IMR-90 (cell line): ENCODE measurements around the gene RCAN2. TPM values are rescaled to one million over a fixed set of nuclear protein-coding genes. Genes with fewer than 3 reads are reported as not detected.

Experiments used
- ATAC-seq: fragments of 200-7000 bp; cut with Tn5 transposase; 2 replicates; pipeline ENCODE4 v1.9.1; 2020; ENCODE audit warnings: low read depth, mild to moderate bottlenecking, moderate library complexity
- BruUV-seq: library from RNA; stranded (reverse); fragments of 400-500 nt; replicated peaks from 2 replicates; lab custom pipeline; 2021; lab: Mats Ljungman, UMichigan
- CTCF ChIA-PET: fragments of 300-600 bp; formaldehyde crosslinking; extraction: SDS; loops from one replicate; lab custom pipeline; 2021; ENCODE audit warnings: antibody characterized with exemption; lab: Yijun Ruan, JAX
- POLR2A ChIA-PET: fragments of 300-600 bp; sonication (Branson Sonifier 250); formaldehyde crosslinking; loops from one replicate; lab custom pipeline; 2022; ENCODE audit warnings: antibody characterized with exemption; ENCODE audit not compliant: unreplicated experiment; lab: Charles Lee
- DNase-seq: peaks from one replicate; pipeline ENCODE4 v3.0.0; 2013
- H2AFZ ChIP-seq: replicated peaks from 2 replicates; pipeline ENCODE3; 2013; ENCODE audit warnings: low read length, mild to moderate bottlenecking; ENCODE audit not compliant: poor library complexity
- H2AK5ac ChIP-seq: 2 replicates; pipeline ENCODE4 v1.6.1; 2013; ENCODE audit warnings: low read depth, low read length, inconsistent platforms
- H2AK9ac ChIP-seq: replicated peaks from 2 replicates; pipeline ENCODE3; 2013; ENCODE audit warnings: mild to moderate bottlenecking, low read depth, low read length, moderate library complexity; ENCODE audit not compliant: poor library complexity
- H2BK120ac ChIP-seq: 2 replicates; pipeline ENCODE4 v1.6.1; 2013; ENCODE audit warnings: low read depth, low read length, inconsistent platforms
- H2BK15ac ChIP-seq: 3 replicates; pipeline ENCODE4 v1.6.1; 2013; ENCODE audit warnings: low read depth, low read length, inconsistent platforms
- H2BK20ac ChIP-seq: 2 replicates; pipeline ENCODE4 v1.6.1; 2013; ENCODE audit warnings: low read depth, mild to moderate bottlenecking, inconsistent platforms, low read length, moderate library complexity
- H2BK5ac ChIP-seq: 2 replicates; pipeline ENCODE4 v1.6.1; 2013; ENCODE audit warnings: mild to moderate bottlenecking, low read depth, low read length, inconsistent platforms; ENCODE audit not compliant: poor library complexity, severe bottlenecking
- H3K14ac ChIP-seq: replicated peaks from 2 replicates; pipeline ENCODE4 v1.6.1; 2013; ENCODE audit warnings: low read depth, low read length, inconsistent platforms
- H3K18ac ChIP-seq: 2 replicates; pipeline ENCODE4 v1.6.1; 2013; ENCODE audit warnings: low read depth, low read length, control low read depth
- H3K23ac ChIP-seq: 2 replicates; pipeline ENCODE4 v1.6.1; 2013; ENCODE audit warnings: low read depth, low read length, inconsistent platforms
- H3K27ac ChIP-seq: 2 replicates; pipeline ENCODE4 v1.5.1; 2013; ENCODE audit warnings: mild to moderate bottlenecking, control low read depth, low read length; ENCODE audit not compliant: insufficient read depth
- H3K27me3 ChIP-seq: 2 replicates; pipeline ENCODE4 v1.6.1; 2013; ENCODE audit warnings: low read length; ENCODE audit not compliant: control insufficient read depth, insufficient read depth
- H3K36me3 ChIP-seq: 2 replicates; pipeline ENCODE4 v1.6.1; 2013; ENCODE audit warnings: low read length, mixed read lengths; ENCODE audit not compliant: control insufficient read depth, insufficient read depth
- H3K4ac ChIP-seq: 2 replicates; pipeline ENCODE4 v1.6.1; 2013; ENCODE audit warnings: low read depth, low read length, inconsistent platforms
- H3K4me1 ChIP-seq: 2 replicates; pipeline ENCODE4 v1.6.1; 2013; ENCODE audit warnings: low read length, mixed read lengths; ENCODE audit not compliant: control insufficient read depth, insufficient read depth
- H3K4me2 ChIP-seq: 2 replicates; pipeline ENCODE4 v1.6.1; 2013; ENCODE audit warnings: low read depth, mild to moderate bottlenecking, control low read depth, low read length, moderate library complexity
- H3K4me3 ChIP-seq: 2 replicates; pipeline ENCODE4 v1.5.1; 2013; ENCODE audit warnings: low read depth, mild to moderate bottlenecking, control low read depth, low read length, moderate library complexity; ENCODE audit not compliant: insufficient read depth
- H3K56ac ChIP-seq: 2 replicates; pipeline ENCODE4 v1.6.1; 2013; ENCODE audit warnings: low read length, inconsistent platforms; ENCODE audit not compliant: insufficient read depth; ENCODE audit errors: extremely low read depth
- H3K79me1 ChIP-seq, 2 experiments: 2 replicates each; pipeline ENCODE4 v1.6.1; 2013; ENCODE audit warnings: low read length in 2 of 2, inconsistent platforms in 1 of 2, low read depth in 1 of 2
- H3K9ac ChIP-seq: 2 replicates; pipeline ENCODE4 v1.6.1; 2013; ENCODE audit warnings: low read depth, low read length, control low read depth
- H3K9me1 ChIP-seq: 2 replicates; pipeline ENCODE4 v1.6.1; 2013; ENCODE audit warnings: low read length, inconsistent platforms; ENCODE audit not compliant: insufficient read depth
- H3K9me3 ChIP-seq: 2 replicates; pipeline ENCODE4 v1.6.1; 2013; ENCODE audit warnings: low read length; ENCODE audit not compliant: control insufficient read depth, insufficient read depth
- H4K20me1 ChIP-seq: 2 replicates; pipeline ENCODE4 v1.6.1; 2013; ENCODE audit warnings: low read length, inconsistent platforms; ENCODE audit not compliant: insufficient read depth
- H4K5ac ChIP-seq: 2 replicates; pipeline ENCODE4 v1.6.1; 2013; ENCODE audit warnings: mild to moderate bottlenecking, low read depth, low read length, control low read depth
- H4K8ac ChIP-seq, 2 experiments: 2 replicates each; pipeline ENCODE4 v1.6.1; 2013; ENCODE audit warnings: low read depth in 2 of 2, low read length in 2 of 2, control low read depth in 1 of 2, inconsistent platforms in 1 of 2
- H4K91ac ChIP-seq: 2 replicates; pipeline ENCODE4 v1.6.1; 2013; ENCODE audit warnings: low read depth, low read length, inconsistent platforms; ENCODE audit not compliant: insufficient read depth
- BHLHE40 ChIP-seq: fragments of 150-350 bp; IDR thresholded peaks from 2 replicates; pipeline ENCODE4 v1.6.1; 2016; ENCODE audit warnings: mild to moderate bottlenecking, low read depth, low read length
- CEBPB ChIP-seq: IDR thresholded peaks from 2 replicates; pipeline ENCODE4 v1.6.1; 2012; ENCODE audit warnings: low read depth, low read length, improper control_type of control experiment
- CHD1 ChIP-seq: IDR thresholded peaks from 2 replicates; pipeline ENCODE4 v1.6.1; 2012; ENCODE audit warnings: low read depth, low read length, improper control_type of control experiment
- ELK1 ChIP-seq: fragments of 150-350 bp; IDR thresholded peaks from 2 replicates; pipeline ENCODE4 v1.6.1; 2016; ENCODE audit warnings: low read depth, mild to moderate bottlenecking, low read length, moderate library complexity, borderline replicate concordance
- NFE2L2 ChIP-seq: fragments of 150-350 bp; IDR thresholded peaks from 2 replicates; pipeline ENCODE4 v1.6.1; 2016; ENCODE audit warnings: low read depth, mild to moderate bottlenecking, low read length
- POLR2A ChIP-seq: IDR thresholded peaks from 2 replicates; pipeline ENCODE4 v1.6.1; 2012; ENCODE audit warnings: mild to moderate bottlenecking, low read depth, low read length
- RAD21 ChIP-seq: IDR thresholded peaks from 2 replicates; pipeline ENCODE4 v1.6.1; 2012; ENCODE audit warnings: low read length, improper control_type of control experiment
- RFX5 ChIP-seq: IDR thresholded peaks from 2 replicates; pipeline ENCODE4 v1.8.0; 2012; ENCODE audit warnings: low read depth, mild to moderate bottlenecking, low read length, moderate library complexity
- WGBS, 2 experiments: methylation state at CpG; one replicate each; pipeline versions ENCODE4 v1.1.5 to v1.1.7; 2013; ENCODE audit warnings: missing lambda C conversion rate in 2 of 2; ENCODE audit not compliant: insufficient read length in 1 of 2; ENCODE audit errors: extremely low coverage in 2 of 2; 5-methylcytosine and 5-hydroxymethylcytosine counted together
- dilution Hi-C: fragments of 300-500 bp; cut with HindIII; formaldehyde crosslinking; loops from one replicate; pipeline ENCODE4 v1.14.3; 2018; ENCODE audit warnings: low sequenced_read_pairs; ENCODE audit not compliant: unreplicated experiment
- in situ Hi-C: fragments of 300-500 bp; cut with MboI; formaldehyde crosslinking; loops from 3 replicates; pipeline ENCODE4 v1.14.3; 2019; ENCODE audit warnings: low sequenced_read_pairs, inconsistent platforms, mixed read lengths
- intact Hi-C: fragments of 100-400 bp; cut with micrococcal nuclease; formaldehyde crosslinking; loops from 2 replicates; pipeline ENCODE4 v1.10.0; 2022
- polyA plus RNA-seq, 3 experiments: library from polyadenylated mRNA; depleted of rRNA; stranded (reverse); fragments of >200 nt; gene quantifications; 2 replicates each; pipeline ENCODE4 v1.2.3, GENCODE V29; 2012; ENCODE audit warnings: low replicate concordance in 1 of 3
- total RNA-seq: library from RNA; depleted of rRNA; stranded (reverse); fragments of >200 nt; gene quantifications from 2 replicates; pipeline ENCODE4 v1.2.3, GENCODE V29; 2012; rRNA removed
- TF ChIP-seq, protein P1 (sequence below): fragments of 150-350 bp; IDR thresholded peaks from 2 replicates; pipeline ENCODE4 v1.6.1; 2017; ENCODE audit warnings: mild to moderate bottlenecking, antibody characterized with exemption, low read length, low read depth

Gene RCAN2
- total and polyA plus RNA-seq, 2 of the 4 experiments (the other 2 are of a cell fraction), result 1.3 to 1.8 TPM

DNA sequence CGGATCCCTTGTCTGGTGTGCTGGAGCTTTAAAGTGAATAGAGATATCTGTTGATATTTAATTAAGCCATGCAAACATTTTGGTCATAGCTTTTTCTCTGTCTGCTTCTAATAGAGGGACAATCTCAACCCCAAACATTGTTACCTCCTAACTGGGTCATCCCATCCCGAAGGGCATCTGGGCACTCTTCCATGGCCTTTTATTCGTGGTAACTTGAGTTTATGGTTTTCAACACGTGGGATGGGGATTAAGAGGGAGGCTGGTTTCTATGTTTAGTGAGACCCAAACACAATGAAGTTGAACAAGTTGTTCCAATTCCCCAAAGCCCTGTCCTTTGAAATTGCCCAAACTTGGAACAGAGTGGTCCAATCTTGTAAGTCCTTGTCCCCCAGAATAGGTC lies 319.1 kb downstream of the RCAN2 start:
- Histone ChIP-seq H2AK5ac (no peak overlapping the region), H3K9me3 (no peaks in the 10 kb centered on the region), H3K56ac (no peak overlapping the region), H3K4ac (no peak overlapping the region), H3K4me2 (no peak overlapping the region), H3K9me1 (no peaks in the 10 kb centered on the region), H3K4me1 (no peaks in the 10 kb centered on the region), H3K23ac (no peak overlapping the region), H2BK15ac (no peak overlapping the region), H2BK20ac (no peak overlapping the region), H3K36me3 (no peaks in the 10 kb centered on the region), H2BK120ac (no peak overlapping the region), H4K91ac (no peak overlapping the region), H4K5ac (no peak overlapping the region), H3K79me1 (no peaks in the 10 kb centered on the region), H3K18ac (no peak overlapping the region), H4K20me1 (no peaks in the 10 kb centered on the region), H3K9ac (no peak overlapping the region), H2AFZ (no peak overlapping the region), H2BK5ac (no peak overlapping the region), H2AK9ac (no peak overlapping the region), H3K4me3 (no peak overlapping the region), H3K27ac (no peak overlapping the region), H3K14ac (no peak overlapping the region), H4K8ac (no peak overlapping the region), H3K27me3 (peaks cover 4% of the 10 kb centered on the region)
- no peak for ATAC-seq
- no peak for TF ChIP-seq RAD21
- TF ChIP-seq BHLHE40, result no peak
- no peak for TF ChIP-seq NFE2L2
- TF ChIP-seq RFX5, result no peak
- TF ChIP-seq POLR2A, result no peak
- TF ChIP-seq CHD1, result no peak
- no peak for TF ChIP-seq ELK1
- TF ChIP-seq CEBPB, result no peak
- TF ChIP-seq, protein P1, sequence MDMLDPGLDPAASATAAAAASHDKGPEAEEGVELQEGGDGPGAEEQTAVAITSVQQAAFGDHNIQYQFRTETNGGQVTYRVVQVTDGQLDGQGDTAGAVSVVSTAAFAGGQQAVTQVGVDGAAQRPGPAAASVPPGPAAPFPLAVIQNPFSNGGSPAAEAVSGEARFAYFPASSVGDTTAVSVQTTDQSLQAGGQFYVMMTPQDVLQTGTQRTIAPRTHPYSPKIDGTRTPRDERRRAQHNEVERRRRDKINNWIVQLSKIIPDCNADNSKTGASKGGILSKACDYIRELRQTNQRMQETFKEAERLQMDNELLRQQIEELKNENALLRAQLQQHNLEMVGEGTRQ, result no peak
- no CpG with 5 or more reads among the region's 4 CpGs for WGBS, 2 experiments
- CTCF ChIA-PET, result no interaction called here
- dilution Hi-C loops, result no loop called here
- intact Hi-C loops, result no loop called here
- no peak for DNase-seq
- POLR2A ChIA-PET, result no interaction called here
- in situ Hi-C loops, result no loop called here
- BruUV-seq, result no TSS peak

Other genes starting within 250 kb of the RCAN2 start
- under 0.01 TPM in 1 of 2 replicates, not detected in the other for gene CYP39A1, start 161.4 kb upstream of the RCAN2 start, total RNA-seq
- gene CYP39A1, start 161.4 kb upstream of the RCAN2 start, polyA plus RNA-seq (2012; rRNA removed), result 0.03 TPM in 1 of 2 replicates, not detected in the other
- gene SLC25A27, start 161.5 kb upstream of the RCAN2 start, total RNA-seq, result 0.28 TPM in 1 of 2 replicates, not detected in the other
- gene SLC25A27, start 161.5 kb upstream of the RCAN2 start, polyA plus RNA-seq (2012; rRNA removed), result 0.63 and 1.3 TPM in 2 replicates
- not detected in 2 replicates for gene TDRD6, start 196.4 kb upstream of the RCAN2 start, total RNA-seq
- gene TDRD6, start 196.4 kb upstream of the RCAN2 start, polyA plus RNA-seq (2012; rRNA removed), result not detected in 2 replicates
- not detected in 2 replicates for gene PLA2G7, start 243.9 kb upstream of the RCAN2 start, total RNA-seq
- gene PLA2G7, start 243.9 kb upstream of the RCAN2 start, polyA plus RNA-seq (2012; rRNA removed), result not detected in 2 replicates